Measurements from ENCODE around the gene GAA. TPM values are rescaled to one million over a fixed set of nuclear protein-coding genes. Genes with fewer than 3 reads are reported as not detected.
"Not testable (repeated sequence)": the region's sequence is repeated elsewhere in the genome, so short reads cannot be mapped to it uniquely, and the experiment has no call there.

GAA gene
- total RNA-seq, 1 experiment from 2014 or later = 45.7 TPM

DNA sequence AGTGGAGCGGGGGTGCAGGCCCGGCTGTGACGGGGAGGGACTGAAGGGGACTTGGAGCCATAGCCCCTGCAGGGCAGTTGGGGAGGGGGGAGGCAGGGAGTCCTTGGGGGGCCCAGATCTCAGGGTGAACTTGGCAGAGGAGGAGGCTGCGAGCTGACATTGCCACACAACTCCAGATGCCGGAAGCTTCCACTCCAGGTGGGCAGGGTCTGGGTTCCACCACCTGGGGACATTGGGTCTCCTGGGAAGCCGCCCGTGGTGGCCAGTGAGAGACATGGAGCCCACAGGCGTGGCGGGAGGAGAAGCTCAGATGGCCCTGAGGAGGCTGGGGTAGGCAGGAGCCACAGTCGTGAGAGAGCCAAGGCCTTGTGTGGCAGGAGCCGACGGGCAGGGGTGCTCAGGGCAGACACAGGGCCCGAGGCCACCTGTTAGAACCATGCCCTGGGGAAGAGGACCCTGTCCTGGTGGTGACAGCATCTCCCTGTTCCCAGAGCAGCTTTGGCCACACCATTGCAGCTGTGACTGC is 18.2 kb upstream of the GAA start:
- no peak for DNase-seq (ENCODE audit: low spot score)

DNA sequence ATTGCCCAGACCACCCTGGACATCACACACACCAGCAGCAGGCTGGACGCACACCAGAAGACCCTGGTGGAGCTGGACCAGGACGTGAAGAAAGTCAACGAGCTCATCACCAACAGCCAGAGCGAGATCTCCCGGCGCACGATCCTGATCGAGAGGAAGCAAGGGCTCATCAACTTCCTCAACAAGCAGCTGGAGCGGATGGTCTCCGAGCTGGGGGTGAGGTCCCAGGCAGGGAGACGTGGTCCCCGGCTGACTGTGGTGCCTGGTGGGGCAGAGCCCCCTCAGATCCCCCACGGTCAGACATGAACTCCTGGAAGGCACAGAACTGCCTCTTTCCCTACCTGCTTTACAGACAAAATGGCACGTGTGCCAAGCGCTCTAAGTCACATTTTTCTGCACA is 16.6 kb upstream of the GAA start:
- DNase-seq (ENCODE audit: low spot score) = no peak

DNA sequence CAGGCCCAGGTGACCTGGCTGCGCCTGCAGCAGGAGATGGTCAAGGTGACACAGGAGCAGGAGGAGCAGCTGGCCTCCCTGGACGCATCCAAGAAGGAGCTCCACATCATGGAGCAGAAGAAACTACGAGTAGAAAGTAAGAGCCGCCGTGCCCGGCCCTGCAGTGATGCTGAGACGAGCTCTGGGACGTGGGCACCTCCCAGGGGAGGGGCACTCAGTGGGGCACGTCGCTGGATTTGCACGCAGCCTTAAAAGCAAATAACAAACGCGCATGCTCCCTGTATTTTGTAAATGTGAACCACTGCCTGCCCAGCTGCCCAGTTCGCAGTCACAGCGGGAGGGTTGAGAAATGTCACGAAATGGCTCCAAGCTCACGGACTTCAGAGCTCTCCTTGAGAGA is 15.3 kb upstream of the GAA start:
- DNase-seq (ENCODE audit: low spot score) = no peak

DNA sequence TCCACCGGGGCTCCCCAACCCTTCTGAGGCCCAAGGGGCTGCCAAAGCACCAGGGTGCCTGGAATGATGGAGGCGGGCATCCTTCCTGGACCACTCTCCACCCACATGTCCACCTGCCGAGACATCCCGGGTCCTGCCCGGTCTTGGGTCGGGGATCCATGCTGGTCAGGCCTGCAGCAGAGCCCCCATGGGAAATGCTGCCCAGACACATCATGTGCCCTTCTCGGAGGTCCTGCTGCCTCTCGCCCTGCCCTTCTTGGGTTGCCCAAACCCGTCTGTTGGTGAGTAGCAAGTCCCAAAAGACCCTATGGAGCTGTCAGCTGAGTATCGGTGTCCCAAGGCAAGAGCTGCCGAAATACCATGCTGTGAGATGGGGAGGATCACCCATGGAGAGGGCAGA is 14.8 kb upstream of the GAA start:
- no peak for DNase-seq (ENCODE audit: low spot score)

DNA sequence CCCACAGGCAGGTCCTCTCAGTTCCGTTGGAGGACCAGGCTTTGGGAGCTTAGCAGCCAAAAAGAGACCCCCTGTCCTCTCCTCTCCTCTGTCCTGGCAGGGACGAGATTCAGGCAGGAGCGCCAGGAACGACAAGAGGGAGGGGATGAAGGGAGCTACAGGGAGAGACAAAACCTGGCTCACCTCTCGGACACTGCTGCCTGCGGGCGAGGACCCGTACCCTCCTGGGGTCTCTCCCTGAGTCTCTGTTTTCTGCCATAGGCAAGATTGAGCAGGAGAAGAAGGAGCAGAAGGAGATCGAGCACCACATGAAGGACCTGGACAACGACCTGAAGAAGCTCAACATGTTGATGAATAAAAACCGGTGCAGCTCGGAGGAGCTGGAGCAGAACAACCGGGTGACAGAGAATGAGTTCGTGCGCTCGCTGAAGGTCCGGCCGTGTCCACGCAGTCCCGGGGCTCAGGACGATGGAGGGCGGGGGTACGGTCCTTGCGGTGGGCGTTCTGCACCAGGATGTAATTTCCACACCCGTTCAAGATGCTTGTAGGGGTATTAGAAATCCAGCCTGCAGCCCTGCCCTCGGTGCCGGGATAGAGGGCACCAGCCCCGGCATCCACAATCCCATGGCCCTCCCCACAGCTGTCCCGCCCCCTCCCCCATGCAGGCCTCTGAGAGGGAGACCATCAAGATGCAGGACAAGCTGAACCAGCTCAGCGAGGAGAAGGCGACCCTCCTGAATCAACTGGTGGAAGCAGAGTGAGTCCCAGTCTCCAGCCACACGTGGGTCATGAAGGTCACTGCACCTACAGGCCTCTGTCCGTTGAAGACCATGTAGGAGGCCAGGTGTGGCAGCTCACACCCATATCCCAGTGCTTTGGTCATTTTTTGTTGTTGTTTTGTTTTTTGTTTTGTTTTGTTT is 13.8 kb upstream of the GAA start:
- no peak for DNase-seq (ENCODE audit: low spot score)

DNA sequence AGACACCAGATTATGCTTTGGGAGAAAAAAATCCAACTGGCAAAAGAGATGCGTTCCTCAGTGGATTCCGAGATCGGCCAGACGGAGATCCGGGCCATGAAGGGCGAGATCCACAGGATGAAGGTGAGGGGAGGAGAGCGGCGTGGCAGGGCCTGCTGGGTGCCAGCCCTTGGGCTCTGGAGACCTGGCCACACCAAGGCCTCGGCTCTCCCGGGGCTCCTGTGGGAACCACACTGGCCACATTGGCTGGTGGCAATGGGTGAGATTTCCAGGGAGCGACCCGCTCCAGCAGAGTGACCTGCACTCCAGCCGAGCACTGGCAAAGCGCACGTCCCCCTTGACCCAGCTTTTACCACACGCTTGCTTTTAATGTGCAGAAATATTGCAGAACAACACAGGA is 11.6 kb upstream of the GAA start:
- DNase-seq (ENCODE audit: low spot score) = no peak

DNA sequence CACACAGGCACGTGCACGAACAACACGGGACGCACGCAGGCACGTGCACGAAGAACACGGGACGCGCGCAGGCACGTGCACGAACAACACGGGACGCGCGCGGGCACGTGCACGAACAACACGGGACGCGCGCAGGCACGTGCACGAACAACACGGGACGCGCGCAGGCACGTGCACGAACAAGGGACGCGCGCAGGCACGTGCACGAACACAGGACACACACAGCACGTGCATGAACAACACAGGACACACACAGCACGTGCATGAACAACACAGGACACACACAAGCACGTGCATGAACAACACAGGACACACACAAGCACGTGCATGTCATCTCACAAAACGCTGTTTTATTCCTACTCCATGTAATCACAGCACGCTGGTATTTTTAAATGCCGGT is 11.2 kb upstream of the GAA start:
- DNase-seq (ENCODE audit: low spot score) = not testable (repeated sequence)

DNA sequence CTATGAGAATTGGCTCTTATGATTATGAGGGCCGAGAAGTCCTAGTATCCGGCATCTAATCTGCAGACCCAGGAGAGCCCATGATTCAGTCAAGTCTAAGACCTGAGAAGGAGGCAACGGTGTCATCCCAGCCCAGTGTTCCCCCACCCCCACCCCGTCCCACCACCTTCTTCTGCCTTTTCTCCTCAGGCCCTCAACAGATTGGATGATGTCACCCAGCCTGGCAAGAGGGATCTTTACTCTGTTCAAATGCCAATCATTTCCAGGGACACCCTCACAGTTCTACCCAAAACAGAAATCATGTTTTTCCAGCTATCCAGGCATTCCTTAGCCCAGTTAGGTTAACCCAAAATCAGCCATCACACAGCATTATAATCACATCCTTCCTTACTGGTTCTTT is 10.0 kb upstream of the GAA start:
- no peak for DNase-seq (ENCODE audit: low spot score)

DNA sequence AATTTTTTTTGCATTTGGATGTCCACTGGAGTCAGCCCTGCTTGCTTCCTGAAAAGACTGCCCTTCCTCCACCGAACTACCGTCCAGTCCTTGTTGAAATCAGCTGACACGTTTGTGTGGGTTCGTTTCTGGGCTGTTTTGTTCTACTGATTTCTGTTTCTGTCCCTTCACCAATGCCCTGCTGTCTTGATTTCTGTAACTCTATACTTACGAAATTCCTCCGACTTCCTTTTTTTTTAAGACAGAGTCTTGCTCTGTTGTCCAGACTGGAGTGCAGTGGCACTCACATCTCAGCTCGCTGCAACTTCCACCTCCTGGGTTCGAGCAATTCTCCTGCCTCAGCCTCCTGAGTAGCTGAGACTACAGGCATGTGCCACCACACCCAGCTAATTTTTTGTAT is 8.4 kb upstream of the GAA start:
- no peak for DNase-seq (ENCODE audit: low spot score)

DNA sequence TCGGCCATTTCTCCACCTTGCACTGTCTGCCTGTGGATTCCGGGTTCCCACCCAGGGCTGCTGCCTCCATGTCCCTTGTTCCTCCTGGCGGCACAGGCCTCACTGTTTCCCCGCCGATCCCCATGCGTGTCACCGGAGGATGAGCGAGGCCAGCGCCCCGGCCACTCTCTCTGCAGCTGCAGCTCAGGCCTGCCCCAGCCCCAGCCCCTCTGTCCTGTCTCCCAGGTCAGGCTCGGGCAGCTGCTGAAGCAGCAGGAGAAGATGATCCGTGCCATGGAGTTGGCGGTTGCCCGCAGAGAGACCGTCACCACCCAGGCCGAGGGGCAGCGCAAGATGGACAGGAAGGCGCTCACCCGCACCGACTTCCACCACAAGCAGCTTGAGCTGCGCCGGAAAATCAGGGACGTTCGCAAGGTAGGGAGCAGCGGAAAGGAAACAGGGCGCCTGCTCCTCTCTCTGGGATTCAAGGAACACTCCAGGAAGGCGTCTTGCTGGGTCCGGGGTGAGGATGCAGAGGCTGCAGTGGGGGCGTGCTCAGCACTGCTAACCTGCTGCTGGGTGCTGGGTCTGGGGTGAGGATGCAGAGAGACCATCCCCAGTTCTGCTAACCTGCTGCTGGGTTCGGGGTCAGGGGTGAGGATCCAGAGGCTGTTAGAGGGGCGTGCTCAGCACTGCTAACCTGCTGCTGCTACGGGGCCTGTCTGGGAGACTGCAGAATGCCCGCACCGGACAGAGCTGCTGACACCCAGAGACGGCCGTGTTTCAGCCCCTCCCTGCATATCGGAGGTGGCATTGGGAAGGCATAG is 6.1 kb upstream of the GAA start:
- no peak for DNase-seq (ENCODE audit: low spot score)

DNA sequence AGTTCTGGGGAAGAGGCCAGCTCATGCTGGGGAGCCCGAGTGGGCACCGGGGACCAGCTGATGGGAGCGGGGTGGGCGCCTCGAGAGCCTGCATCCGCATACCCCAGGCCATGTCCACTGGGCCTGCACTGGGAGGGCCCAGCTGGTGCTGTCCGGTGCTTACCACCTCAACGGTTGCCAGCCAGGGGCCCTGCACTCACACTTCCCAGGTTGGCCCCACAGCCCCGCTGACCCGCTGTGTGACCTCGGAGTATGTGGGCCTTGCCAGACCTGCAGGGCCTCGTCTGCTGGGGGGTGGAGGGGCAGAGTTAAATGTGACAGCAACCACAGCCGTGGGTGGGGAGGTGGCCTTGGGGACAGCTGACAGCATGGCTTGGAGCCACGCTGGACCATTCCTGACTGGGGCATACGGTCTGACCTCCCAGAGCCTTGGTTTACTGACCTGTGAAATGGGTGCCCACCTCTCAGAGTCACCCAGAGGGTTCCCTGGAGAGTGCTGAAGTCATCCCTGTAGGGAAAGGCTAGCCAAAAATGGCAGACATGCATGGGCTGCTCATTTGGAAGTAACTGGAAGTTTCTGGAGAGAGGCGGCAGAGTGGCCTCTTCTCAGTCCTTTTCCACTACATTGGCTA is 5.4 kb upstream of the GAA start:
- DNase-seq (ENCODE audit: low spot score) = no peak

DNA sequence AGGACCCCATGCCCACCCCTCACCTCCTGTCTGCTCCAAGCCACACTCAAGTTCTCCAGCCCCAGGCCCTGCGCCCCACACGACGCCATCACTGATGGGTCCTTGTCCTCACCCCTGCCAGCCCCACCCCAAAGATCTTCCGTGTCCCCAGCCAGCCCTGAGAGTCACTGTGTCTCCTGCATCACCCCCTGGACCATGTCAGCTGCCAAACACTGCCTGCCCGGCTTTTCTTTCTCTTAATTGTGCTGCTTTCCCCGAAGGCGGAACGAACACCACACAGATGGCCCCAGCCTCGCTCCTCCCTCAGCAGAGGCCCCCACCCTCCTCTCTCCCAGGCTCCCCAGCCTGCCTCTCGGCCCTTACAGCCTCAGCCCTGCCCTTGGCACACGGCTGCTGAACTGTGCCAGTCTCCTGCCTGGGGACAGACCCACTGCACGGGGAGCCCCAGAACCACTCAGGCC is 4.8 kb upstream of the GAA start:
- no peak for DNase-seq (ENCODE audit: low spot score)

DNA sequence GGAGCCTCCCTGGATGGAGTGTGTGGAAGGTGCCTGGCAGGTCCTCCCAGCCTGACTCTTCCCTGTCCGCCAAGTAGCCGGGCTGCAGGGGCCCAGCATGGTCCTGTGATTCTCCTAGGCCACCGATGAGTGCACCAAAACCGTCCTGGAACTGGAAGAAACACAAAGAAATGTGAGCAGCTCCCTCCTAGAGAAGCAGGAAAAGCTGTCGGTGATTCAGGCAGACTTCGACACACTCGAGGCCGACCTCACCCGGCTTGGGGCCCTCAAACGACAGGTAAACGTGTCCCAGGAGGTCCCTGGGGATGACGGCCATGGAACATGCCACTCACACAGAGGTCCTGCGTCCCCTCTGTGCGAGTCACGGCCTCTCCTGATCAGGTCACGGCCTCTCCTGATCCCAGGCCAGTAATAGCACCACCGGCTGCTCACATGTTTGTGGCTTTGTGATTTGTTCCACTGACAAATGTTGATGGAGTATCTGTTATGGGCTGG is 4.2 kb upstream of the GAA start:
- no peak for DNase-seq (ENCODE audit: low spot score)

DNA sequence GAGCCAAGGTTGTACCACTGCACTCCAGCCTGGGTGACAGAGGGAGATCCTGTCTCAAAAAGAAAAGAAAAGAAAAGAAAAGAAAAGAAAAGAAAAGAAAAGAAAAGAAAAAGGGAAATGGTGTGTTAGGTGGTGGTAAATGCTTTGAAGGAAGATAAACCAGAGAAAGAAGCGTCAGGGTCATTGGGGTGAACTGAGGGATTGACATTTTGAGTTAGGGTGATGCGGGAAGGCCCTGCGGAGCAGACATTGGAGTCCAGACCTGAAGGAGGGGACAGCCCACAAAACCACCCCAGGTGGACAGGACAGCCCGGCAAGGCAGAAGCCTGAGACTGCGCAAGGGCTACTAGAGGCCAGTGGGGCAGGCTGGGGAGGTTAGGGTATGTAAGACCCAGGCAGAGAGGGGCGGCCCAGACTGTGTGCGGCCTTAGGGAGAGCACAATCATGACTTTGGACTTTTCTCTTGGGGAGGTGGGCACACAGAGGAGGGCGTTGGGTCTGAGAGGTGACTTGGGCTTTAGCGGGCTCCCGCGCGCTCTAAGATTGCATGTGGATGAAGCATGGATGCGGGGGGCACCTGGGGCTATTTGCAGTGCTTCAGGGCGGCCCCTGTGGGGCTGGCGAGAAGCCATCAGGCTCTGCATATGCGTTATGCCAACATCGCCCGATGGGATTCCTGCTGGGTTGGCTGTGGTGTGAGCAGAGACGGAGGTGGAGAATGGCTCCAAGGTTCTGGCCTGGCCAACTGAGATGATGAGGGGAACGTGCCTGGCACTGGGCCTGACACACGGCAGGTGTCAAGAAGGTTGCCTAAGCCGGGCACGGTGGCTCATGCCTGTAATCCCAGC is 3.3 kb upstream of the GAA start:
- DNase-seq (ENCODE audit: low spot score) = no peak

DNA sequence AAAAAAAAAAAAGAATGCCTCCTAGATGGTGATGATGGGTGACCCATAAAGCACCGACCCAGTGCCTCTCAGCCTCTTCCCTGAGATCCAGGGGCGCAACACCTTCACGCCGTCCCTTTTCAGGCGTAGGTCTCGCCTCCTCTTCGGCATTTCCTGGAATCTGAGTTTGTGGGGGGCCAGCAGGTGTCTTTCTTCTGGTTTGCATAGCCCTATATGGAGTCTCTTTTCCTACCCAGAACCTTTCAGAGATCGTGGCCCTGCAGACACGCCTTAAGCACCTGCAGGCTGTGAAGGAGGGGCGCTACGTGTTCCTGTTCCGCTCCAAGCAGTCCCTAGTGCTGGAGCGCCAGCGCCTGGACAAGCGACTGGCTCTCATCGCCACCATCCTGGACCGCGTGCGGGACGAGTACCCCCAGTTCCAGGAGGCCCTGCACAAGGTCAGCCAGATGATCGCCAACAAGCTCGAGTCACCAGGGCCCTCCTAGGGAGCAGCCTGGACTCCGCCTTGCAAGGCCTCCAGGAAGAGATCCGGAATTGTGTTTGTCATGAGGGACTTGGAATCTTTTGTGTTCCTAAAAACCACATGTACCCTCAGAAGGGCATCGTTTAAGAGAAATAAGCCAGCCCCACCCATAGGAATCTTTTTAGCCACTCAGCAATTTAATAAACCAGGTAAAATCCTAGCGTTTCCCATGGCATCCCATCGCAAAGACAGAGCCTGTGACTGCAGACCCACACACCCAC is 1.9 kb upstream of the GAA start:
- DNase-seq (ENCODE audit: low spot score) = no peak

DNA sequence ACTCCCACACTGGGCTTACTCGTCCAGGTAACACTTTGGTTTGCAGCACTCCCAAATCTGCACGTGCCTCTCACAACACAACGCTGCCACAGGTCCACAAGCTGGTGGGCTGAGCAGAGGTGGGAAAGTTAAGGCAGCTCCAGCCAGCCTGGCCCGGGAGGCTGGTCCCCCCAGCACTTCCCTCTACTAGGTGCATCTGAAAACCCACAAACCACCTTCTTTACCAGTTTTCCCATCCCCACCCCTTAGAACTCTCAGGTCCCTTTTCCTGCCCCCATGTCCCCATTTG is 1.4 kb upstream of the GAA start:
- no peak for DNase-seq (ENCODE audit: low spot score)

DNA sequence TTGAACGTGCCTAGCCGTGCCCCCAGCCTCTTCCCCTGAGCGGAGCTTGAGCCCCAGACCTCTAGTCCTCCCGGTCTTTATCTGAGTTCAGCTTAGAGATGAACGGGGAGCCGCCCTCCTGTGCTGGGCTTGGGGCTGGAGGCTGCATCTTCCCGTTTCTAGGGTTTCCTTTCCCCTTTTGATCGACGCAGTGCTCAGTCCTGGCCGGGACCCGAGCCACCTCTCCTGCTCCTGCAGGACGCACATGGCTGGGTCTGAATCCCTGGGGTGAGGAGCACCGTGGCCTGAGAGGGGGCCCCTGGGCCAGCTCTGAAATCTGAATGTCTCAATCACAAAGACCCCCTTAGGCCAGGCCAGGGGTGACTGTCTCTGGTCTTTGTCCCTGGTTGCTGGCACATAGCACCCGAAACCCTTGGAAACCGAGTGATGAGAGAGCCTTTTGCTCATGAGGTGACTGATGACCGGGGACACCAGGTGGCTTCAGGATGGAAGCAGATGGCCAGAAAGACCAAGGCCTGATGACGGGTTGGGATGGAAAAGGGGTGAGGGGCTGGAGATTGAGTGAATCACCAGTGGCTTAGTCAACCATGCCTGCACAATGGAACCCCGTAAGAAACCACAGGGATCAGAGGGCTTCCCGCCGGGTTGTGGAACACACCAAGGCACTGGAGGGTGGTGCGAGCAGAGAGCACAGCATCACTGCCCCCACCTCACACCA is 724 bp downstream of the GAA start:
- no peak for DNase-seq (ENCODE audit: low spot score)

DNA sequence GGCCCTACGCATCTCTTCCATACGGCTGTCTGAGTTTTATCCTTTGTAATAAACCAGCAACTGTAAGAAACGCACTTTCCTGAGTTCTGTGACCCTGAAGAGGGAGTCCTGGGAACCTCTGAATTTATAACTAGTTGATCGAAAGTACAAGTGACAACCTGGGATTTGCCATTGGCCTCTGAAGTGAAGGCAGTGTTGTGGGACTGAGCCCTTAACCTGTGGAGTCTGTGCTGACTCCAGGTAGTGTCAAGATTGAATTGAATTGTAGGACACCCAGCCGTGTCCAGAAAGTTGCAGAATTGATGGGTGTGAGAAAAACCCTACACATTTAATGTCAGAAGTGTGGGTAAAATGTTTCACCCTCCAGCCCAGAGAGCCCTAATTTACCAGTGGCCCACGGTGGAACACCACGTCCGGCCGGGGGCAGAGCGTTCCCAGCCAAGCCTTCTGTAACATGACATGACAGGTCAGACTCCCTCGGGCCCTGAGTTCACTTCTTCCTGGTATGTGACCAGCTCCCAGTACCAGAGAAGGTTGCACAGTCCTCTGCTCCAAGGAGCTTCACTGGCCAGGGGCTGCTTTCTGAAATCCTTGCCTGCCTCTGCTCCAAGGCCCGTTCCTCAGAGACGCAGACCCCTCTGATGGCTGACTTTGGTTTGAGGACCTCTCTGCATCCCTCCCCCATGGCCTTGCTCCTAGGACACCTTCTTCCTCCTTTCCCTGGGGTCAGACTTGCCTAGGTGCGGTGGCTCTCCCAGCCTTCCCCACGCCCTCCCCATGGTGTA is 1.5 kb downstream of the GAA start:
- DNase-seq (ENCODE audit: low spot score) = no peak

DNA sequence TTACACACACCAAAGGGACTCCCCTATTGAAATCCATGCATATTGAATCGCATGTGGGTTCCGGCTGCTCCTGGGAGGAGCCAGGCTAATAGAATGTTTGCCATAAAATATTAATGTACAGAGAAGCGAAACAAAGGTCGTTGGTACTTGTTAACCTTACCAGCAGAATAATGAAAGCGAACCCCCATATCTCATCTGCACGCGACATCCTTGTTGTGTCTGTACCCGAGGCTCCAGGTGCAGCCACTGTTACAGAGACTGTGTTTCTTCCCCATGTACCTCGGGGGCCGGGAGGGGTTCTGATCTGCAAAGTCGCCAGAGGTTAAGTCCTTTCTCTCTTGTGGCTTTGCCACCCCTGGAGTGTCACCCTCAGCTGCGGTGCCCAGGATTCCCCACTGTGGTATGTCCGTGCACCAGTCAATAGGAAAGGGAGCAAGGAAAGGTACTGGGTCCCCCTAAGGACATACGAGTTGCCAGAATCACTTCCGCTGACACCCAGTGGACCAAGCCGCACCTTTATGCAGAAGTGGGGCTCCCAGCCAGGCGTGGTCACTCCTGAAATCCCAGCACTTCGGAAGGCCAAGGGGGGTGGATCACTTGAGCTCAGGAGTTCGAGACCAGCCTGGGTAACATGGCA is 2.2 kb downstream of the GAA start:
- DNase-seq (ENCODE audit: low spot score) = no peak

Data from H4 (cell line).